Keratinocyte (primary cell): Measurements from ENCODE around the gene STK24. TPM values are rescaled to one million over a fixed set of nuclear protein-coding genes. Genes with fewer than 3 reads are reported as not detected.

Source experiments
- DNase-seq: peaks from one replicate; pipeline ENCODE4 v3.0.0-alpha.2; 2011; ENCODE audit warnings: low read depth, missing footprints, low spot score
- FAIRE-seq: peaks from 2 replicates; lab custom pipeline; 2011; peaks lifted over from hg19 to GRCh38; lab: Jason Lieb, UNC
- H2AFZ ChIP-seq: 2 replicates; pipeline ENCODE4 v1.6.0; 2012; ENCODE audit warnings: low read length, control low read depth, inconsistent platforms; ENCODE audit not compliant: control insufficient read depth
- H3K27ac ChIP-seq: 2 replicates; pipeline ENCODE4 v1.5.1; 2011; ENCODE audit warnings: low read length; ENCODE audit not compliant: control insufficient read depth, insufficient read depth
- H3K27me3 ChIP-seq: 3 replicates; pipeline ENCODE4 v1.6.0; 2011; ENCODE audit warnings: low read length; ENCODE audit not compliant: control insufficient read depth, insufficient read depth; ENCODE audit errors: extremely low read depth
- H3K36me3 ChIP-seq, 2 experiments: 2 replicates in 1 of 2; 3 replicates in 1 of 2; pipeline ENCODE4 v1.5.1; 2011; ENCODE audit warnings: low read length in 2 of 2, mild to moderate bottlenecking in 1 of 2; ENCODE audit not compliant: control insufficient read depth in 2 of 2, insufficient read depth in 2 of 2; ENCODE audit errors: extremely low read depth in 1 of 2
- H3K4me1 ChIP-seq: 3 replicates; pipeline ENCODE4 v1.5.1; 2011; ENCODE audit warnings: low read length; ENCODE audit not compliant: control insufficient read depth, insufficient read depth; ENCODE audit errors: extremely low read depth
- H3K4me2 ChIP-seq: 3 replicates; pipeline ENCODE4 v1.6.0; 2011; ENCODE audit warnings: low read depth, low read length; ENCODE audit not compliant: control insufficient read depth, insufficient read depth; ENCODE audit errors: extremely low read depth
- H3K4me3 ChIP-seq, 3 experiments: fragments of 200-600 bp in 1 of 3; sonication (generic) in 1 of 3; 2 replicates in 2 of 3; 3 replicates in 1 of 3; pipeline ENCODE4 v1.5.1; 2011 to 2016; ENCODE audit warnings: low read length in 3 of 3, mild to moderate bottlenecking in 3 of 3, control low read depth in 2 of 3, inconsistent platforms in 1 of 3, low read depth in 1 of 3, mixed read lengths in 1 of 3, mixed run types in 1 of 3, moderate library complexity in 1 of 3; ENCODE audit not compliant: control insufficient read depth in 2 of 3, insufficient read depth in 2 of 3; ENCODE audit errors: extremely low read depth in 1 of 3
- H3K79me2 ChIP-seq: 2 replicates; pipeline ENCODE4 v1.6.0; 2012; ENCODE audit warnings: low read length; ENCODE audit not compliant: control insufficient read depth, insufficient read depth
- H3K9ac ChIP-seq: 3 replicates; pipeline ENCODE4 v1.6.0; 2011; ENCODE audit warnings: low read length; ENCODE audit not compliant: control insufficient read depth, insufficient read depth; ENCODE audit errors: extremely low read depth
- H3K9me1 ChIP-seq: 3 replicates; pipeline ENCODE4 v1.6.0; 2011; ENCODE audit warnings: low read length; ENCODE audit not compliant: control insufficient read depth, insufficient read depth; ENCODE audit errors: extremely low read depth
- H3K9me3 ChIP-seq: 2 replicates; pipeline ENCODE4 v1.5.1; 2012; ENCODE audit warnings: low read depth, low read length; ENCODE audit not compliant: control insufficient read depth
- H4K20me1 ChIP-seq: 3 replicates; pipeline ENCODE4 v1.6.0; 2011; ENCODE audit warnings: low read length; ENCODE audit not compliant: control insufficient read depth, insufficient read depth; ENCODE audit errors: extremely low read depth
- EZH2 ChIP-seq: IDR thresholded peaks from one replicate; pipeline ENCODE4 v1.6.1; 2012; ENCODE audit warnings: inconsistent platforms, mild to moderate bottlenecking, low read length, moderate library complexity
- dilution Hi-C: fragments of 300-500 bp; cut with MboI; formaldehyde crosslinking; loops from one replicate; pipeline ENCODE4 v1.7.0; 2020; ENCODE audit warnings: low sequenced_read_pairs; ENCODE audit not compliant: extremely low pct_ligation_motif_present
- polyA plus RNA-seq, 5 experiments: library from polyadenylated mRNA; depleted of rRNA in 3 of 5; stranded (reverse) in 3 of 5; stranded (forward) in 1 of 5; unstranded in 1 of 5; fragments of >200 nt; gene quantifications; 1 replicate in 1 of 5; 2 replicates in 3 of 5; 3 replicates in 1 of 5; pipeline versions ENCODE4 v1.2.1 to v1.2.3, GENCODE V29; 2011 to 2012; ENCODE audit warnings: missing spikeins in 2 of 5, low read depth in 1 of 5, low replicate concordance in 1 of 5
- TF ChIP-seq, protein P1 (sequence below), 3 experiments: IDR thresholded peaks in 1 of 3; conservative IDR thresholded peaks in 1 of 3; optimal IDR thresholded peaks in 1 of 3; 2 replicates in 2 of 3; 3 replicates in 1 of 3; pipeline versions ENCODE3 to v1.5.1; 2011; ENCODE audit warnings: low read length in 3 of 3, mild to moderate bottlenecking in 3 of 3, moderate library complexity in 2 of 3, control low read depth in 1 of 3, inconsistent platforms in 1 of 3; ENCODE audit not compliant: insufficient read depth in 2 of 3; ENCODE audit errors: extremely low read depth in 1 of 3

Gene STK24
- polyA plus RNA-seq, 1 donor (not counting 4 experiments of a cell fraction or from before 2014, with no cell fraction given), result 81.6 TPM

DNA sequence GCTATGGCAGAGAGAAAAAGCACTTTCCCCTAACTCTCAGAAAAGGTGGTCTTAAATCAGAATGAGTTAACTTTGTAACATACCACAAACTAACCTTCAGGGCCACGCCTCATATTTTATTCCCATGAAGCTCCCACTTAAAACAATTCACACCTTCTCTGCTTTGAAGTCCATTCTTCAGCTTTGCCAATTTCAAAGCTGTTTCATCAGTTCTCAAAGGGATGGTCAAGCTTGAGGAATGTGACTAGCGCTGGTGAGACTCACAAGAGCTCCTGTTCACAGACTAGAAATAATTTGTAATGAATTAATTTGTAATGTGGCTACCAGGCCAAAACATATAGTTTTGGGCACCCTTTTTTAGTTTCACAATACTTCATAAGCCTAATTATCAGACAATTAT is 68.2 kb downstream of the STK24 start:
- H3K9me1 ChIP-seq, result no peaks in the 10 kb centered on the region
- no peak for TF ChIP-seq EZH2
- TF ChIP-seq, protein P1, sequence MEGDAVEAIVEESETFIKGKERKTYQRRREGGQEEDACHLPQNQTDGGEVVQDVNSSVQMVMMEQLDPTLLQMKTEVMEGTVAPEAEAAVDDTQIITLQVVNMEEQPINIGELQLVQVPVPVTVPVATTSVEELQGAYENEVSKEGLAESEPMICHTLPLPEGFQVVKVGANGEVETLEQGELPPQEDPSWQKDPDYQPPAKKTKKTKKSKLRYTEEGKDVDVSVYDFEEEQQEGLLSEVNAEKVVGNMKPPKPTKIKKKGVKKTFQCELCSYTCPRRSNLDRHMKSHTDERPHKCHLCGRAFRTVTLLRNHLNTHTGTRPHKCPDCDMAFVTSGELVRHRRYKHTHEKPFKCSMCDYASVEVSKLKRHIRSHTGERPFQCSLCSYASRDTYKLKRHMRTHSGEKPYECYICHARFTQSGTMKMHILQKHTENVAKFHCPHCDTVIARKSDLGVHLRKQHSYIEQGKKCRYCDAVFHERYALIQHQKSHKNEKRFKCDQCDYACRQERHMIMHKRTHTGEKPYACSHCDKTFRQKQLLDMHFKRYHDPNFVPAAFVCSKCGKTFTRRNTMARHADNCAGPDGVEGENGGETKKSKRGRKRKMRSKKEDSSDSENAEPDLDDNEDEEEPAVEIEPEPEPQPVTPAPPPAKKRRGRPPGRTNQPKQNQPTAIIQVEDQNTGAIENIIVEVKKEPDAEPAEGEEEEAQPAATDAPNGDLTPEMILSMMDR (optimal IDR thresholded peaks at IDR 0.05 in 1 of 3, IDR thresholded peaks at IDR 0.05 in 1 of 3, conservative IDR thresholded peaks at IDR 0.05 in 1 of 3; ENCODE audit: extremely low read depth in 1 of 3, insufficient read depth in 2 of 3, low read length in 3 of 3), result no peak
- peak overlapping the region; percentile 96 for H3K27ac ChIP-seq
- H3K79me2 ChIP-seq, result peaks cover 98% of the 10 kb centered on the region
- FAIRE-seq (no peak), DNase-seq (no peak)
- H3K9ac ChIP-seq, result peak overlapping the region; percentile 58
- H3K4me2 ChIP-seq, result peak overlapping the region; percentile 72
- H3K4me3 ChIP-seq, result no peak overlapping the region
- no peaks in the 10 kb centered on the region for H3K9me3 ChIP-seq
- dilution Hi-C loops, result no loop called here
- H3K36me3 ChIP-seq, result peaks cover 12 to 22% of the 10 kb centered on the region in 2 experiments
- no peak overlapping the region for H2AFZ ChIP-seq
- peaks cover 26% of the 10 kb centered on the region for H4K20me1 ChIP-seq
- H3K4me1 ChIP-seq, result peaks cover 39% of the 10 kb centered on the region
- H3K27me3 ChIP-seq, result no peaks in the 10 kb centered on the region

DNA sequence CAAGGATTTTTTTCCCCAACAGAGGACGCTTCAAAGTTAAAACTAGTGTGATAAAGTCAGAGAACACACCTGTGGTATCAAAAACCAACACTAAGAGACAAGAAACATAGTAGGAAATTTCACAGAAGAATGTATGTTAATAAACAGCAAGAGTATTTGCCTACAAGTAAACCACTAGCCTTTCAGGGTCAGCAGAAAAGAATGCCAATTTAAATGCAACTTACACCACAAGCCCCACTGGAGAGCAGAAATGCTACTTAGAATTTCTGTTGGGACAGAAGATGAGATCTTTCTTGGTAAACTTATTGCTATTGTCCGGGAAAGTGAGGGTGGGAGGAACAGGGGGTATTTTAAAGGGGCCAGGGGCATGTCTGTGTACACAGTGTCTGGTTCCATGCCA is 68.6 kb downstream of the STK24 start:
- peak overlapping the region; percentile 72 for H3K4me2 ChIP-seq
- peak overlapping the region; percentile 58 for H3K9ac ChIP-seq
- H3K4me1 ChIP-seq, result peaks cover 39% of the 10 kb centered on the region
- H3K36me3 ChIP-seq, result peaks cover 11 to 25% of the 10 kb centered on the region in 2 experiments
- H2AFZ ChIP-seq, result no peak overlapping the region
- no peak overlapping the region for H3K4me3 ChIP-seq
- no peaks in the 10 kb centered on the region for H3K9me1 ChIP-seq
- dilution Hi-C loops, result no loop called here
- no peaks in the 10 kb centered on the region for H3K9me3 ChIP-seq
- H4K20me1 ChIP-seq, result peaks cover 28% of the 10 kb centered on the region
- peaks cover 98% of the 10 kb centered on the region for H3K79me2 ChIP-seq
- no peak for TF ChIP-seq EZH2
- TF ChIP-seq, protein P1 (optimal IDR thresholded peaks at IDR 0.05 in 1 of 3, IDR thresholded peaks at IDR 0.05 in 1 of 3, conservative IDR thresholded peaks at IDR 0.05 in 1 of 3; ENCODE audit: extremely low read depth in 1 of 3, insufficient read depth in 2 of 3, low read length in 3 of 3), result no peak
- no peaks in the 10 kb centered on the region for H3K27me3 ChIP-seq
- H3K27ac ChIP-seq, result peak overlapping the region; percentile 96
- DNase-seq, result no peak
- FAIRE-seq, result no peak
